ENCODE measurements around the gene IRF5.
A peak's percentile ranks its signal among the peaks of the same experiment; 100 is the strongest.

The IRF5 gene

GRCh38 chr7:128899392-128899791, 38.3 kb upstream of the IRF5 start:
- TF ChIP-seq SP1 (IDR thresholded peaks at IDR 0.05) (no peak), HDGF (IDR thresholded peaks at IDR 0.05; ENCODE audit: borderline replicate concordance) (no peak), L3MBTL2 (conservative IDR thresholded peaks at IDR 0.05) (no peak), FOXK2 (IDR thresholded peaks at IDR 0.05) (no peak), ELF4 (IDR thresholded peaks at IDR 0.05) (no peak), TARDBP (IDR thresholded peaks at IDR 0.05) (no peak)
- ChIA-PET CTCF (no interaction called here), POLR2A (no interaction called here)
- DNase-seq (ENCODE audit: extremely low spot score), result no peak

- ChIA-PET POLR2A (no interaction called here), CTCF (no interaction called here)
- no peak for DNase-seq (ENCODE audit: extremely low spot score)
- TF ChIP-seq FOXA1 (IDR thresholded peaks at IDR 0.05) (no peak), HDGF (IDR thresholded peaks at IDR 0.05; ENCODE audit: borderline replicate concordance) (no peak)
Observed at GRCh38 chr7:128900237-128900636, 37.5 kb upstream of the IRF5 start.

DNA sequence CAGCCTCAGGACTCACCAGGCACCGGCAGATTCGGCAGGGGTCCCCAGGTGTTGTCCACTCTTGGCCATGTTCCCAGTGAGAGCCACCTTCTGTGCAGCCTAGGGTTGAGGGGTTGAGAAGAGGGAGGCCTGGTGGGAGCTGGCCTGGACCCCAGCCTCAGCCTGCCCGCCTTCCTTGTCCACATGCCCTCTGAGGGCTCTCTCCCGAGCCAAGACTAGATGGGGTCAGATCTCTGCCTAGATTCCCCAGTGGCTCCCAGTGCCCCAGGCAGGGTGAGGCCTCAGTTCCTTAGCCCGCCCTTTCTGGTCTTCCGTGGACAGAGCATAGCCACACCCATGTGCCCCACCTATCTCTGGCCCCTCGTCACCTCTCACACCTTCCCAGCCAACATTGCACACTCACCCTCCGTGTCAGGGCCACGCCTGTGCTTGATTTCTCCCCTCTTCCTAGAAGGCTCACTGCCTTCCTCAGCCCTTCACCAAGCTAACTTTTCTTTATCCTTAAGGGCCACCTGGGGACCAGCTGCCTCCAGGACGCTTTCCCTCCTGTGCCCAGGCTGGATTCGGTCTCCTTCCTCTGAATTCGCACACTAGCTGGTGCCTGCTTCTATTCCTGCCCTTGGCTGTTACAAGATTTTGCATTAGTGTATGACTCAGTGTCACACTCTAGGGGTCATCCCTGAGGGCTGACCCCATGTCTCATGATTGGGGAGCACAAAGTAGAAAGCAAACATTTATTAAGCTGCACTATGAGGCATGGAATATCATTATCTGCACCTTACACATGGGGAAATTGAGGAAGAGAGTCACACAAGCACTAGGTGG, 34.8 kb upstream of the IRF5 start:
- TF ChIP-seq LEF1 (IDR thresholded peaks at IDR 0.05; ENCODE audit: borderline replicate concordance), result no peak
- TF ChIP-seq NFRKB (IDR thresholded peaks at IDR 0.05), result no peak
- TF ChIP-seq FOXA1 (IDR thresholded peaks at IDR 0.05), result no peak
- no peak for TF ChIP-seq BHLHE40 (IDR thresholded peaks at IDR 0.05; ENCODE audit: borderline replicate concordance)
- no peak for TF ChIP-seq ELF4 (IDR thresholded peaks at IDR 0.05)
- CTCF ChIA-PET, result no interaction called here
- POLR2A ChIA-PET, result no interaction called here
- no peak for DNase-seq (ENCODE audit: extremely low spot score)

DNA sequence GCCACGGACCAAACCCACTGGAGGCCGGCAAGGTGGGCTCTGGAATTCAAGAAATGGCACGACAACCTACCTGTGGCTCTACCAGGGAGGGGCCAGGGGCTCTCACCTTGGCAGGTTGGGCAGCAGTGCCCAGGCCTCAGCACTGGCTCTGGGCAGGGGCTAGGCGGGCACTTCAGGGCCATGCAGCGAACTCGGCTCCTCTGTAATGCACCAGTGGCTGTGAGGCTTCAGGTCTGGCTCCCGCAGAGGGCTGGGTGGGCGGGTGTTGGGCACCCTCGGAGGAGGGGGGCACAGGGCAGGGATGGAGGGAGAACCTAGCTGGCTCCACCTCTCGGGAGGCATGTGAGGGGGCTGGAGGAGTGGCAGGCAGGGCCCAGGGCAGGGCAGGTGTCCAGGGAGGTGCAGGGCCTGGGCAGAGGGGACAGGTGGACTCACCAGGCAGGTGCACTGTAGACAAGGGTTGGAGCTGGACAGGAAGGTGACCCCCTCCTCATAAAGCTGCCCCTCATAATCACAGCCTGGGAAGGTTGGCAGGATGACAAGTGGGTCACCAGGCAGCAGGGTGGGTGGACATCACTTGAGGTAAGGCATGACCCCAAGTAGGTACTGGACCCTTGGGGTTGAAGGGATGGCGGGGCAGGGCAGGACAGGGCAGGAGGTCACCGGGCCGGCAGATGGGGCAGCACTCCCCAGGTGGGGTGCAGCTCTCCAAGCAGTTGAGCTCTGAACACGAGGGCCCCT, 33.9 kb upstream of the IRF5 start:
- ChIA-PET POLR2A (no interaction called here), CTCF (no interaction called here)
- TF ChIP-seq ZNF384 (IDR thresholded peaks at IDR 0.05), result no peak
- TF ChIP-seq, protein P1, sequence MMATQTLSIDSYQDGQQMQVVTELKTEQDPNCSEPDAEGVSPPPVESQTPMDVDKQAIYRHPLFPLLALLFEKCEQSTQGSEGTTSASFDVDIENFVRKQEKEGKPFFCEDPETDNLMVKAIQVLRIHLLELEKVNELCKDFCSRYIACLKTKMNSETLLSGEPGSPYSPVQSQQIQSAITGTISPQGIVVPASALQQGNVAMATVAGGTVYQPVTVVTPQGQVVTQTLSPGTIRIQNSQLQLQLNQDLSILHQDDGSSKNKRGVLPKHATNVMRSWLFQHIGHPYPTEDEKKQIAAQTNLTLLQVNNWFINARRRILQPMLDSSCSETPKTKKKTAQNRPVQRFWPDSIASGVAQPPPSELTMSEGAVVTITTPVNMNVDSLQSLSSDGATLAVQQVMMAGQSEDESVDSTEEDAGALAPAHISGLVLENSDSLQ (IDR thresholded peaks at IDR 0.05), result no peak
- no peak for DNase-seq (ENCODE audit: extremely low spot score)

DNA sequence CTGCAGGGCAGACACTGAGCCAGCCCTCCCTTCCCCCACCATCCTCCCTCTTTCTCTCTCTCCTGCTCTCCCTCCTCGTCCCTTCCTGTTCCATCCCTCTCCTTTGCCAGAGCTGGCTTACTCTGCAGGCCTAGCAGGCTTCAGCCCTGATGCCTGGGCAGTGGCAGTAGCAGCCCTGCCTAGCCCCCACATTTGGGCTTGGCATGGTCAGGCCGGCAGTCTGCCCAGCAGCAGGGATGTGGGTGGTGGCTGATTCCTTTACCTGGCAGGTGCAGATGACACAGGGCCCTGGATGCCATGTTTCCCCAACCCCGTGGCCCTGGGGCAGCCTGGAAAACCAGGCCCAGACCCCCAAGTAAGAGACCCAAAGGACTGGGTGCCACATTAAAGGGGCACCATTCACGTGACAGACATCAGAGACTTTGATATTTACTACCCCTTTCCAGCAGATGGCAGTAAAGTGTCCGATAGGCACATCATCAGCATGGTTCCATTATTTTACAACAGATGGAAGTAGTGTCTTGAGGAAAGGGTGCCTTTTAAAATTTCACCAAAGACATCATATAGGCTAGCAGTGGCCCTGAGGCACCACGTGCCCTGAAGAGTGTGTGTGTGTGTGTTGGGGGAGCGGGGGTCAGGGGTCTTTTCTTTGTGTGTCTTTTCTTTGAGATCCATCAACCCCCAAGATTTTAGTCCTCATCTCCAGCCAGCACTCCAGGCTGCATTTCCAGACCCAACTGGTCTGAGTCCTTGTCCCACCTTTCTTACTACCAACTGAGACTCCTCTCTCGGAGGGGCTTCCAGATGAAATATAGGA, 33.1 kb upstream of the IRF5 start:
- ChIA-PET CTCF (no interaction called here), POLR2A (no interaction called here)
- TF ChIP-seq, protein P1 (IDR thresholded peaks at IDR 0.05), result 0 out of 2 replicates have a peak, but pooled peaks have one; percentile 35
- no peak for TF ChIP-seq SUZ12 (IDR thresholded peaks at IDR 0.05)
- peak; percentile 73 for DNase-seq (ENCODE audit: extremely low spot score)

DNA sequence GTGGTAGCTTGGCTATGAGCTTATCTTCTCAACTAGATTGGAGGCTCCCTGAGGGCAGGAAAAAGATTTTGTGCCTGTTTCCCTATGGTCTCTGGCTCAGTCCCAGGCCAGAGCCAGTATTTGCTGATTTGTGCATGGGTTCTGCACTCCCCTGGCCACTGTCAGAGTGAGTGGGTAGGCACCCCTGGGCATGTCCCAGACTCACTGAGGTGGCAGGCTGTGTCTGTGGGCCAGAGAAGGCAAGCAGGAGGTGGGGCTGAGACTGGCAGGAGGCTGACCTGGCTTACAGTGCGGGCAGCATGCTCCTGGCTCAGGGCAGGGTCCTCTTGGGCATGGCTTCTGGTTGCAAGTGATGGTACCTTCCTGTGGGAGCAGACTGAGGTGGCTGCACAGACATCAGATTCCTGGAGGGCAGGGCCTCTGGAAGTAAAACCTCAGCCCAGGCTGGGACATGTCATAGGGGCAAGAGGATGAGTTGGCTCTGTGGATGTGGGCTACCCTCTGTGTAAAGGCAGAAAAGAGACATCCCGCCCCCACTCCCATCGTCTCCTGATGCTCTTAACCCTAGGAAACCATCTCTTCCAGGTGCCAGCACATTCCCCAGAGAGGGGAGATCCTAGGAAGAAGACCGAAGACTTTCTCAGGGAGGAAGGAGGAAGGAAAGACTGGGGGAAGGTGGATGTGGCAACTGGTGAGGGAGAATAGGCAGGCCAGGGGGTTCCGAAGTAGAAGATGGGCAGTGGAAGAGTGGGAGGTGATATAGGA, 31.5 kb upstream of the IRF5 start:
- ChIA-PET CTCF (no interaction called here), POLR2A (no interaction called here)
- DNase-seq (ENCODE audit: extremely low spot score), result no peak
- TF ChIP-seq SP1 (IDR thresholded peaks at IDR 0.05), result no peak
- TF ChIP-seq FOXM1 (IDR thresholded peaks at IDR 0.05; ENCODE audit: borderline replicate concordance), result no peak
- no peak for TF ChIP-seq HDGF (IDR thresholded peaks at IDR 0.05; ENCODE audit: borderline replicate concordance)
- TF ChIP-seq FOXA1 (IDR thresholded peaks at IDR 0.05), result no peak

DNA sequence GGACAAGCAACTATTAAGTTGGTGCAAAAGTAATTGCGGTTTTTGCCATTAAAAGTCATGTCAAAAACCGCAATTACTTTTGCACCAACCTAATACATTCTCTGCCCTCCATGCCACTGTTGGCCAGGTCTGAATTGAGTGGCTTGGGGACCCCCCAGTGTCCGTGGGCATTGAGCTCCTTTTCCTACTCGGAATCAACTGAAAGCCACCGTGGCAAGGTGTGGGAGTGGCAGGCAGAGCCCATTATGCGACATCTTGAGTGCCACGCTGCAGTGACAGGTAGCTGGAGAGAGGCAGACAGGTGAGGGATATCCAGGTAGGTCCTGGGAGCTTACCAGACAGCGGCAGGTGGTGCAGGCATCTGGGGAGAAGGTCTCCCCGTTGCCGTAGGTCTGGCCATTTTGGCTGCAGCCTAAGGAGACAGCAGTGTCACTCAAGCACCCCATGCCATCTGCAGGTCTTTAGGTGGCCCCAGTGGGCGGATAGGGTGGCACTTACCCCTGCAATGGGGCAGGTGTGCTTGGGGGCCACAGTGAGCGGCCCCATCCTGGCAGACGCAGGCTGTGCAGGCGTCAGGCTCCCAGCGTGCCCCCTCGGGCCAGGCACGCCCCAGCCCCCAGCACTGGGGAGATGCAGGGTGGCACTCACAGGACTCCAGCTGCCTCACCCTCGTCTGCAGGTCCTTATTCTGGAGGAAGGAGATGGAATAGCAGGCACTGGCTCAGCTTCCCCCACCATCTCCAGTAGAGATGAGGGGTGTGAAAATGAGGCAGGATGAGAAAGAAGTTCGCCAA, 30.8 kb upstream of the IRF5 start:
- POLR2A ChIA-PET, result no interaction called here
- TF ChIP-seq SP1 (IDR thresholded peaks at IDR 0.05) (no peak), ELF4 (IDR thresholded peaks at IDR 0.05) (peak; percentile 90), BHLHE40 (IDR thresholded peaks at IDR 0.05; ENCODE audit: borderline replicate concordance) (no peak)
- CTCF ChIA-PET, result interaction anchor here (0.8 kb wide), 1 partner anchor 185 kb away, joined by 6 read pairs; no protein-coding TSS in a partner anchor
- DNase-seq (ENCODE audit: extremely low spot score), result no peak
